Gastrocnemius medialis (tissue), 4 donors: Measurements from ENCODE around the gene PLK3. TPM values are rescaled to one million over a fixed set of nuclear protein-coding genes. Genes with fewer than 3 reads are reported as not detected.
A peak's percentile ranks its signal among the peaks of the same experiment; 100 is the strongest.

Experiments used
- ATAC-seq, 2 donors: fragments of 150-250 bp; one replicate each; pipeline ENCODE4 v1.9.1; 2016
- DNase-seq, 2 donors: peaks; one replicate each; pipeline ENCODE4 v3.0.0-alpha.2; 2019
- H3K27ac ChIP-seq, 4 donors: fragments of 200-600 bp; sonication (generic); 1 replicate in 1 of 4; 2 replicates in 3 of 4; pipeline ENCODE4 v1.5.1; 2016 to 2018; ENCODE audit warnings: mild to moderate bottlenecking in 2 of 4, moderate library complexity in 1 of 4
- H3K27me3 ChIP-seq, 3 donors: fragments of 200-600 bp; sonication (generic) in 2 of 3; 1 replicate in 1 of 3; 2 replicates in 2 of 3; pipeline versions ENCODE4 v1.5.1 to v1.6.0; 2016 to 2019; ENCODE audit warnings: mild to moderate bottlenecking in 1 of 3, moderate library complexity in 1 of 3
- H3K36me3 ChIP-seq, 2 donors: fragments of 200-600 bp; sonication (generic) in 1 of 2; one replicate each; pipeline ENCODE4 v1.5.1; 2017 to 2018
- H3K4me1 ChIP-seq, 2 donors: fragments of 200-600 bp; sonication (generic) in 1 of 2; one replicate each; pipeline ENCODE4 v1.5.1; 2016 to 2017; ENCODE audit warnings: mild to moderate bottlenecking in 2 of 2
- H3K4me3 ChIP-seq, 4 donors: fragments of 200-600 bp; sonication (generic) in 3 of 4; 1 replicate in 1 of 4; 2 replicates in 3 of 4; pipeline ENCODE4 v1.5.1; 2016 to 2019; ENCODE audit warnings: mild to moderate bottlenecking in 2 of 4
- H3K9me3 ChIP-seq, 3 donors: fragments of 200-600 bp; sonication (generic) in 2 of 3; 1 replicate in 1 of 3; 2 replicates in 2 of 3; pipeline ENCODE4 v1.5.1; 2016 to 2019
- POLR2A ChIP-seq, 2 donors: fragments of 450-650 bp; IDR thresholded peaks; one replicate each; pipeline ENCODE4 v1.6.1; 2017; ENCODE audit warnings: antibody characterized with exemption in 2 of 2, mild to moderate bottlenecking in 2 of 2, moderate library complexity in 2 of 2
- in situ Hi-C, 4 donors: fragments of 200-750 bp; cut with MboI; loops; one replicate each; pipeline versions ENCODE4 v1.15.0 to v1.8.0; 2017; ENCODE audit warnings: low sequenced_read_pairs in 4 of 4
- intact Hi-C: fragments of 100-400 bp; cut with DNase I; formaldehyde crosslinking; loops from one replicate; pipeline ENCODE4 v1.15.1; 2023; ENCODE audit warnings: low total_unique reads
- total RNA-seq, 4 donors: library from RNA; depleted of rRNA; stranded (reverse); fragments of >200 nt; gene quantifications; one replicate each; pipeline versions ENCODE4 v1.1.0 to v1.2.3, GENCODE V29; 2016
- TF ChIP-seq, protein P1 (sequence below), 5 experiments: fragments of 450-650 bp in 3 of 5; fragments of 200-600 bp in 2 of 5; sonication (generic) in 2 of 5; IDR thresholded peaks in 4 of 5; conservative IDR thresholded peaks in 1 of 5; 1 replicate in 4 of 5; 2 replicates in 1 of 5; pipeline ENCODE4 v1.5.1; 2016 to 2019; ENCODE audit warnings: antibody characterized with exemption in 5 of 5, mild to moderate bottlenecking in 3 of 5, moderate library complexity in 3 of 5

PLK3 gene
- total RNA-seq, 4 donors from 2014 or later = 1.6 to 4.3 (median 3.6) TPM

GRCh38 chr1:44819608-44820327 is 19.6 kb downstream of the PLK3 start:
- H3K27me3 ChIP-seq = no peaks in the 10 kb centered on the region
- in situ Hi-C loops (no loop called here), intact Hi-C loops (loop anchor here (1.0 to 5.0 kb wide), 3 partner anchors 19 to 88 kb away; partner anchors contain the start of genes BEST4, PLK3 and RNU5D-1)
- H3K27ac ChIP-seq = peak overlapping the region; percentile 86 to 91 (median 89)
- no peaks in the 10 kb centered on the region for H3K36me3 ChIP-seq
- H3K4me3 ChIP-seq = peak overlapping the region; percentile 46 to 70 (median 64)
- ATAC-seq = peak; percentile 83 to 89
- TF ChIP-seq, protein P1, sequence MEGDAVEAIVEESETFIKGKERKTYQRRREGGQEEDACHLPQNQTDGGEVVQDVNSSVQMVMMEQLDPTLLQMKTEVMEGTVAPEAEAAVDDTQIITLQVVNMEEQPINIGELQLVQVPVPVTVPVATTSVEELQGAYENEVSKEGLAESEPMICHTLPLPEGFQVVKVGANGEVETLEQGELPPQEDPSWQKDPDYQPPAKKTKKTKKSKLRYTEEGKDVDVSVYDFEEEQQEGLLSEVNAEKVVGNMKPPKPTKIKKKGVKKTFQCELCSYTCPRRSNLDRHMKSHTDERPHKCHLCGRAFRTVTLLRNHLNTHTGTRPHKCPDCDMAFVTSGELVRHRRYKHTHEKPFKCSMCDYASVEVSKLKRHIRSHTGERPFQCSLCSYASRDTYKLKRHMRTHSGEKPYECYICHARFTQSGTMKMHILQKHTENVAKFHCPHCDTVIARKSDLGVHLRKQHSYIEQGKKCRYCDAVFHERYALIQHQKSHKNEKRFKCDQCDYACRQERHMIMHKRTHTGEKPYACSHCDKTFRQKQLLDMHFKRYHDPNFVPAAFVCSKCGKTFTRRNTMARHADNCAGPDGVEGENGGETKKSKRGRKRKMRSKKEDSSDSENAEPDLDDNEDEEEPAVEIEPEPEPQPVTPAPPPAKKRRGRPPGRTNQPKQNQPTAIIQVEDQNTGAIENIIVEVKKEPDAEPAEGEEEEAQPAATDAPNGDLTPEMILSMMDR (IDR thresholded peaks at IDR 0.05 in 4 of 5, conservative IDR thresholded peaks at IDR 0.05 in 1 of 5) = no peak
- peak; percentile 92 to 94 for TF ChIP-seq POLR2A (IDR thresholded peaks at IDR 0.05)
- peak; percentile 66 to 85 for DNase-seq
- no peaks in the 10 kb centered on the region for H3K9me3 ChIP-seq
- H3K4me1 ChIP-seq = peaks cover 6 to 13% of the 10 kb centered on the region in 2 donors

DNA sequence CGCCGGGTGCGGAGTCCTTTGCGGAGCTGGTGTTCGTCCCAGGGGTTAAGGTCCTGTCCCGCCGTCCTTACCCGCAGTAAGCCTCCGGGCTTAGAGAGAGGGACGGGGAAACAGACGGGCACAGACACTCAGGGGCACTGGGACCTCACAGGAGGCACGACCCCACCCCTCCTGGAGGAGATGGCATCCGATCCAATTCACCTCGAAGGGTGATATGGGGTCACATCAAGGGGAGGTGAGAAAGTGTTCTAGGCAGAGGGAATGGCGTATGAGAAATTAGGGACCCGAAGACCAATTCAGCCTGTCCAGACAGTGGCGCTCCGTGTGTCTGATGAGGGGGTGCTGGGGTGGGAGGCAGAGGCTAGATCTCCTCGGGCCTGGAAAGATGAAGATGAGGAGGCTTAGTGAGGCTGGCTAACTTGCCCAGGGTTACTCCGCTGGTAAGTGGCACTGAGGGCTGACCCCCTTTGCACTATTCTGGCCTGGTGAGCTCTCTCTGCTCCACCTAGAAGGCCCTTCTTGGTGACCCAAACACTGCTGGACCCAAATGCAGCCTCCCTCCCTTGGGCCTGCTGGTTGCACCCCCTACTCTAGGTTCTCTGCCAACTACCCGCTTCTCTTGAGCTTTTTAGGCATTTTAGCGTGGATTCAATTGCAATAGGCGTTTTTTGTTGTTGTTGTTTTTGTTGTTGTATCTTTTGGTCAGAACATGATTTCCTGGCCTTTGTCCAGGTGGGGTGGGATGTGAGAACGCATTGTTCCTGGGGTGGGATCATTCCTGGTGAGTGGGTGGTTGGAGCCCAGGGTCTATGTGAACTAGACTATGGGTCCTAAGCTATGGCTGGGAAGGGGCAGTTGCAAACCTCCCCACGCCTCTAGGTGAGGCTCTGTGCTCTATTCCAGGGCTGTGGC is 20.4 kb downstream of the PLK3 start:
- in situ Hi-C loops = no loop called here
- Histone ChIP-seq H3K36me3 (no peaks in the 10 kb centered on the region), H3K27ac (peak overlapping the region; percentile 86 to 91 (median 89)), H3K9me3 (no peaks in the 10 kb centered on the region), H3K4me3 (peak overlapping the region; percentile 46 to 70 (median 64)), H3K27me3 (no peaks in the 10 kb centered on the region), H3K4me1 (peaks cover 6 to 13% of the 10 kb centered on the region in 2 donors)
- TF ChIP-seq POLR2A (IDR thresholded peaks at IDR 0.05) = no peak
- TF ChIP-seq, protein P1 (IDR thresholded peaks at IDR 0.05 in 4 of 5, conservative IDR thresholded peaks at IDR 0.05 in 1 of 5) = no peak
- intact Hi-C loops = loop anchor here (1.0 to 5.0 kb wide), 2 partner anchors 33 to 89 kb away; partner anchors contain the start of genes BEST4 and RNU5D-1
- ATAC-seq (peak; percentile 15 to 44), DNase-seq (no peak)

DNA sequence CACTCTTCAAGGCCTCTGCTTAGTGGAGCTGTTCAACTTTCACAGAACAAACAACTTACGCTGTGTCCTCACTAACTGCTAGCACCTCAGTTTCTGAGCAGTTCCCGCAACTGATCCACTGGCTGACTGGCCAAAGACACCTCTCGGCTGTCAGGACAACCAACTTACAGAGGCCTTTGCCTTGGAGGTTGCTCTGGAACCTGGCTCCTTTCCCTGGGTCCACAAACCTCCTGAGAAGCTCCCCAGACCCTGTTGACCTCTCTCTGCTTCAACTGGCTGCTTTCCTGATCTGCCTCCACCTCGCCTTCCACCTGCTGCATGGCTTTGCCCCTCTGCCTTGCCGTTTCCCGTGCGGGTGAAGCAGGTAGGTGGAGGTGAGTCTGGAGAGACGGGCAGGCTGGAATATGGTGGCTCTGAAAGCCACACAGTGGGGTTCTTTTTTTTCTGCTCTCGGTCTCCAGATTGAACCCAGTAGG is 21.1 kb downstream of the PLK3 start:
- intact Hi-C loops (loop anchor here (5.0 kb wide), 1 partner anchor 34 kb away; the partner anchor contains the start of gene BEST4), in situ Hi-C loops (no loop called here)
- no peaks in the 10 kb centered on the region for H3K9me3 ChIP-seq
- no peak overlapping the region for H3K4me3 ChIP-seq
- H3K27me3 ChIP-seq = no peaks in the 10 kb centered on the region
- peak overlapping the region in 2 of 4 donors; percentile 86 to 91 for H3K27ac ChIP-seq
- ATAC-seq (no peak), DNase-seq (no peak)
- peaks cover 6 to 13% of the 10 kb centered on the region in 2 donors for H3K4me1 ChIP-seq
- H3K36me3 ChIP-seq = no peaks in the 10 kb centered on the region
- TF ChIP-seq, protein P1 (IDR thresholded peaks at IDR 0.05 in 4 of 5, conservative IDR thresholded peaks at IDR 0.05 in 1 of 5) = no peak
- no peak for TF ChIP-seq POLR2A (IDR thresholded peaks at IDR 0.05)

GRCh38 chr1:44822131-44822701 is 22.0 kb downstream of the PLK3 start:
- intact Hi-C loops = loop anchor here (5.0 kb wide), 1 partner anchor 35 kb away; the partner anchor contains the start of gene BEST4
- peaks cover 6 to 13% of the 10 kb centered on the region in 2 donors for H3K4me1 ChIP-seq
- no peak for TF ChIP-seq POLR2A (IDR thresholded peaks at IDR 0.05)
- TF ChIP-seq, protein P1 (IDR thresholded peaks at IDR 0.05 in 4 of 5, conservative IDR thresholded peaks at IDR 0.05 in 1 of 5) = no peak
- H3K27me3 ChIP-seq = no peaks in the 10 kb centered on the region
- H3K36me3 ChIP-seq = no peaks in the 10 kb centered on the region
- no peak for DNase-seq
- H3K9me3 ChIP-seq = no peaks in the 10 kb centered on the region
- ATAC-seq = no peak
- in situ Hi-C loops = no loop called here
- H3K27ac ChIP-seq = no peak overlapping the region
- H3K4me3 ChIP-seq = no peak overlapping the region
